Kasumi-1 (cell line): Measurements from ENCODE around the gene CAND2.

ENCODE experiments used
- DNase-seq, 2 experiments: peaks; one replicate each; lab custom pipeline; 2025; lab: John Stamatoyannopoulos, UW

CAND2 gene

DNA sequence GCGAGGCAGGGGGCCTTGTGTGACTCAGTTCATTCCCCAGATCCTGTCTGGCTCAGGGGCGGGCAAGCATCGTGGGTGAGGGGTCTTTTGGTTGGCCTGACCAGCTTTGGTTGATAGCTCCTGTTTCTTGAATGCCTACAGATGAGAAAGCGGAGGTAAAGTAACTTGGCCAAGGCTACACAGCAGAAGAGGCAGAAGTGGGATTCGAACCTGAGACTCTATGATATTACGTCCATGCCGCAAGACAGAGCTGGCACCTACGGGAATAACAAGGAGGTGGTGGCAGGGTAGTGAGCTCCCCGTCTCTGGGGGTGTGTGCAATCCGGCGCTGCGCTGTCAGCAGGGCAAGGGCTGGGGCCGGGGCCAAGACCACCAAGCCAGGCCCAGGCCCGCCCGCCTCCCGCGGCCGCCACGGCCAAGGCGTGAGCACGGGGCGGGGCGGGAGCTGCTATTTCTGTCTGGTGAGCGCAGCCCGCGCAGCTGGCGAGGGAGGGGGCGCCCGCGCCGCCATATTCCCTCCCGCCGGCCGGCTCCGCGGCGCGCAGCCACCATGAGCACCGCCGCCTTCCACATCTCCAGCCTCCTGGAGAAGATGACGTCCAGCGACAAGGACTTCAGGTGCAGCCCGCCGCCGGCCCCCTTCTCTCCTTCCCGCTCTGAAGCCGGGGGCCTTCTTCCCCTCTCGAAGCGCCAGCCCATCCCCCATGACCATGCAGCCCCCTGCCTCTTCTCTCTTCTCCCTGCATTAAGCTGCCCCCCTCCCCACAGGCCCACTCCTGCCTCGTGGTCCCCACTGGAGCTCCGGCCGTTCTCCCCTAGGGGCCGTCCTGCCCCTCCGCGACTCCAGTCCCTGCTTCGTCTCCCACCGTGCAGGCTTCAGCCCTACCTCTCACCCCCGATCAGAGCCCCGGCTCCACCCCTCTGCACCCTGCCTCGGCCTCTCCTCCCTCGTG lies at the start of gene CAND2:
Gene CAND2 (plus strand): TSS at position 510 of the 953 bp plus-strand sequence. CDS start 41 bp downstream, at position 551.
- no peak for DNase-seq

DNA sequence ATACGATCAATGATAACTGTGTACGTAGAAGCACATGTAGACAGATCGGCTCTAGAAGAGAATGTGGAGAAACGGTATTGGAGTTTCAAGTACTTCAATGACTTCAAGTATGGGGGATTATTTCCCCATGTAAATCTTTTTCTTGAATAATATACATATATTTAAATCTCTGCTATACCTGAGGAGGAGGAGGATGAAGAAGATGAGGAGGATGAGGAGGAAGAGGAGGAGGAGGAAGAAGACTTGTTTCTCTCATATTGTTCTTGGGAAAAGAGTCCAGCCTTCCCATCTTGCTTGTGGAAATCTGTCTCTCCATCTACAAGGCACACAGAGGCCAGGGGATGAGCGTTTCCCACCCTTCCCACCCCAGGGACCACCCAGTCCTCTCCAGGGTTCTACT lies 48.0 kb upstream of the CAND2 start:
- DNase-seq: no peak

DNA sequence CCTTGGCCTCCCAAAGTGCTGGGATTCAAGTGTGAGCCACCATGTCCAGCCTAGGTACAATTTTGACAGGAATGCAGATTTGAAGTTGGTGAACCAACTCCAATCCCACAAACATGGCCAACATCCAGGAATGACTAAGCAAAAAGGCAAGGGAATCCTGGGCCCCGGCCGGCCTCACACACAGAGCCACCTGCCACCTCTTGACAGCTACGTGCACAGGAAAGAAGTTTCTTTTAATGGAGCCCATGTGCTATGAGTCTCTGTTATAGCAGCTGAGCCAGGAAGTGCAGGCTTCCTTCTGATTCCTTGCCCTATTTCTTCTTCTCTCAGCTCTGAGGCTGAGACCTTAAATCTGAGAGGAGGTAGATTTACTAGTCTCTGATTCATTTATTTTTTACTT lies 46.3 kb upstream of the CAND2 start:
- DNase-seq: no peak

DNA sequence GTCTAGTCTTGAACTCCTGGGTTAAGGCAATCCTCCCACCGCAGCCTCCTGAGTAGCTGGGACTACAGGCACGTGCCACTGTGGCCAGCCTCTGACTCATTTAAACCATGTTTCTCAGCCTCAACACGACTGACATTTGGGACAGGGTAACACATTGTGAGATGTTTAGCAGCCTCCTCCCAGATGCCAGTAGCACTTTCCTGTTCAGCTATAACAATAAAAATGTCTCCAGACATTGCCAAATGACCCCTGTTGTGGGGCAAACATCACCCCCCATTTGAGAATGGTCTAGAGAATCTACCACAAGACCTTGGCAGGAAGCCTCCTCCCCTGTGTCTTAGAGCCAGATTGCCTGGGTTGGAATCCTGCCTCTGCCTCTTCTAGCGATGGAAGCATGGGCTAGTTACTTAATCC lies 45.8 kb upstream of the CAND2 start:
- DNase-seq: no peak

DNA sequence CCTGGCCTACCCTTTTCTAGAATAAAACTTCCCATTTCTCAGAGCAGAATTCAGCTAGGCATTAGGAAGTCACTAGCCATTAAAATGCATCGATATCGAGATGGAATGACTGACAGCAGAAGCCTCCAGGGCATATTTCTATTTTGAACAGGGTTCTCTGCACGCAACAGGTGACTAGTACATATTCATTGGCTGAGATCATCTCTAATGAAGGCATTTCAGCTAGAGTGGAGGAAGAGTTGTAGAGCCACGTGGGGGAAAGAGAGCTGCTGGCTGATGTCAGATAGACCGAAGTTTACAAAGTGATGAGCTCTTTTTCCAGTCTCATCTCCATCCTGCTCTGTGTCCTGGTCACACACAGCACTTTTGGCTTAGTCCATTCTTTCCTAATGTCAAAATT lies 44.9 kb upstream of the CAND2 start:
- no peak for DNase-seq

GRCh38 chr3:12752102-12752501 lies 44.4 kb upstream of the CAND2 start:
- DNase-seq: no peak

DNA sequence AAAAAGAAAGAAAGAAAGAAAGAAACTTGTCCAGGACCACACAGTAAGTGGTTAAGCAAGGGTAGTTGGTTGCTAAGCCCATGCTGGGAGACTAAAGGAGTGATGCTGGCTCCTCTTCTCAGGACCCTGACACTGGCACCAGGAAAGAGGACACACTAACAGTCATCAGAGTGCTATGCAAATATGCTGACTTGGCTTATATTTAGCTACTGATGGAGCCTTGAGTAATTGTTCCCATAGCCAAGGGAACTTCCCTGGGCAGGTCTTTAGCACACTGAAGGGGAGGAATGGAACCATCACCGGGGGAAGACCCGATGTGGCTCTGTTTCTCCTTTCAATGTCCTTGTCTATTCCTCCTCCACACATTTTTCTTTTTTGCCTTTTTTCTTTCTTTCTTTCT lies 43.7 kb upstream of the CAND2 start:
- DNase-seq: no peak

GRCh38 chr3:12753275-12754028 lies 43.0 kb upstream of the CAND2 start:
- DNase-seq: no peak

- no peak for DNase-seq
These were observed 42.2 kb upstream of the CAND2 start for GRCh38 chr3:12754313-12754712.

DNA sequence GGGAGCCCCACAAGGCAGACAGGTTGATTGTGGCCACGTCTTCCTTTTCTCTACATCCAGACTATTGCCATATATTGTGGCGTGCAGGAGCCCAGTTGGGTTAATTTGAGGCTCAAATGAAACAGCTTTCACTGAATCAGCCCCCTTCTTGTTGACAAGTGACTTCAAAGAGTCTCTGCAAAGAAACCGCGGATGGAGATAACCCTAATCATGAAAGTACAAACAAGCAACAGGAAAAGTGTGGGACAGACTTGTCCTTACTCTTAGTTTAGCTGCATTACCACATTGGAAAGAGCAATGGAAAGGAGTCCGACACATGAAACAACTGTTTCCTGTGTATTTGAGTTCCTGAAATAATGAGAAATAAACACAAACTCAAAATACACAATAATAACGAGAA lies 40.7 kb upstream of the CAND2 start:
- DNase-seq: no peak

- no peak for DNase-seq
These were observed 40.3 kb upstream of the CAND2 start for GRCh38 chr3:12756175-12756574.

DNA sequence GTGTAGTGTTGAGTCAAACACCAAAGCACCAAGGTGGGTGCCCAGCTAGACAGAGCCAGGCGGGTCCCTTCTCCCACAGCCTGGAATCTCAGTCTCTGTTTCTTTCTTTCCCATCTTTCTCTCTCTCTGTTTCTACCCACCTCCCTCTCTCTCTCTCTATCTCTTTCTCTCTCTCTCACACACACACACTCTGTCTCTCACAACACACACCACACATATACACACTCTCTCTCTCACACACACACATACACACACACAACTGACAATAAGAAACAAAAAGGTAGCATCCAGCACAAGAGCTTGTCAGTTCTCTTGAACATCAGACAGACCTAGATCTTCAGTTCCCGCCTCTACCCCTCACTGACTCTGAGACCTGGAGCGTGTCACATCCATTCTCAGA lies 39.8 kb upstream of the CAND2 start:
- DNase-seq: no peak

DNA sequence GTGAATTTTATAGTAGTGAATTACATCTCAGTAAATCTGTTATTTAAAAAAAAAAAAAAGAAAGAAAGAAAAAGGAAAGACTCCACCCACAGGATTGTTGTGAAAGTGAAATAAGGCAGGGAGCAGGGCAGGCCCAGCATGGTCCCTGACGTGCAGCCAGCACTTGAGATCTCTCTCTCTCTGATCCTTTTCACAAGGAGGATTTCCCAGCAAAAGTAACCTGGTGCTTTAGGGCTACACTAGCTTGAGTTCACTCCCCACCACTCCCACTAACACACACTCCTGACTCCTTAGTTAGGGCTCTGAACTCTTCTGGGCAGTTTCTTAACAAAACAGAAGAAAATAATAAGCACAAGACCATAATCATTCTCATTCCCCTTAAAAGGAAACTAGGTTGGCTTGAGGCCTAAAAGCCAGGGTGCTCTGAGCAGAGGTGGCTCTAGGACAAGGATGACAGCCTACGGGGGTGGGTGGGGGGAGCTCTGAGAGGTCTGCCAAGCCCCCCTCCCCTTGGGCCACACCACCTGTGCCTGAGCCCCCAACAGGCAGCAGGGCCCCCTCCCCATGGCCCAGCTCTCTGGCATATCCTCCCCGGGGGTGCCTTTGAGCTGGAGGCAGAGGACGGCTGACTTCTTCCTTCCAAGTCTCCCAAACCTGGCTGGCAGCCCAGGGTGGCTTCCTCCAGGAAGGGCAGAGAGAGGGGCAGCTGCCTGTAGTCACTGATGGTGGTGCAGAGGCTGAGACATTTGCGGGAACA lies 38.3 kb upstream of the CAND2 start:
- DNase-seq: no peak

- no peak for DNase-seq
These were observed 37.3 kb upstream of the CAND2 start, which contains the start of gene TMEM40 for GRCh38 chr3:12759097-12759679. TSS of gene TMEM40 (minus strand) at chr3:12759259. CDS start at chr3:12749832, 9,427 bp downstream.

GRCh38 chr3:12759693-12760565 lies 36.6 kb upstream of the CAND2 start:
- no peak for DNase-seq

GRCh38 chr3:12764171-12764776 lies 32.2 kb upstream of the CAND2 start:
- DNase-seq: no peak

- DNase-seq: no peak
These were observed 29.9 kb upstream of the CAND2 start for GRCh38 chr3:12766541-12766940.

DNA sequence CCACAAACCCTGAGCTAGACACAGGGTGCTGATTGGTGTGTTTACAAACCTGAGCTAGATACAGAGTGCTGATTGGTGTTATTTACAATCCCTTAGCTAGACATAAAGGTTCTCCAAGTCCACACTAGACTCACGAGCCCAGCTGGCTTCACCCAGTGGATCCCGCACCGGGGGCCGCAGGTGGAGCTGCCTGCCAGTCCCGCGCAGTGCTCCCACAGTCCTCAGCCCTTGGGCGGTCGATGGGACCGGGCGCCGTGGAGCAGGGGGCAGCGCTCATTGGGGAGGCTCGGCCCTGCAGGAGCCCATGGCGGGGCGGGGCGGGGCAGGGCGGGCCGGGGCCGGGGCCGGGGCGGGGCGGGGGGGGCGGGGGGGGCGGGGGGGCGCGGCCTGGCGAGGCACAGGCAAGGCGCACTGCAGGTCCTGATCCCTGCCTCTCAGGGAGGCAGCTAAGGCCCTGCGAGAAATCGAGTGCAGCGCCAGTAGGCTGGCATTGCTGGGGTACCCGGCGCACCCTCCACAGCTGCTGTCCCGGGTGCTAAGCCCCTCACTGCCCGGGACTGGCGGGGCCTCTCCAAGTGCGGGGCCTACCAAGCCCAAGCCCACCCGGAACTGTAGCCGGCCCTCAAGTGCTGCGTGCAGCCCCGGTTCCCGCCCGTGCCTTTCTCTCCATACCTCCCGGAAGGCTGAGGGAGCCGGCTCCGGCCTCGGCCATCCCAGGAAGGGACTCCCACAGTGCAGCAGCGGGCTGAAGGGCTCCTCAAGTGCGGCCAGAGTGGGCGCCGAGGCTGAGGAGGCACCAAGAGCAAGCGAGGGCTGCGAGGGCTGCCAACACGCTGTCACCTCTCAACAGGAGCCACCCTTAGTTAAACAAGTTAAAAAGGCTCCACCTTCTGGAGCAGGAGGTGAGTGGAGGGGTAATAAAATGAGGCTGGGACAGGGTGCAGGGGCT lies 27.6 kb upstream of the CAND2 start:
- no peak for DNase-seq

DNA sequence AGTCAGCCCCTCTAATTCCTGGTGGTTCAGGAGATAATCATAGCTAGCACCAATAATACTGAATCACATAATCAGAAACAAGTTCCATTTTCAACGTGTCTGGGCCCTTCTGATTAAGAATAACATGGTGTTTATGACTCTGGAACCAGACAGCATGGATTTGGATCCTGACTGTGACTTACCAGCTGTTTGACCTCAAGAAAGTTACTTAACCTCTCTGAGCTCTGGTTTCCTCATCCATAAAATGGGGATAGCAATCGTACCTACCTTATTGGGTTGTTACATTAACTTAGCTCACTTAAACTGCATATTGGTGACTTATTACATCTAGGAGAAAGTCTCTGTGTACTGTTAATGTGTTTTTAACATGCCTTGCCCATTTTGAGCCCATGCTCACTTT lies 26.7 kb upstream of the CAND2 start:
- no peak for DNase-seq
